T-helper 2 cell treated with Interferon-gamma antibody and Interleukin-4, amounts not matched to agents 100 ng/mL and 5 ng/mL, for 36 hours (primary cell): ENCODE data around the gene ODC1. TPM values are rescaled to one million over a fixed set of nuclear protein-coding genes. Genes with fewer than 3 reads are reported as not detected.

ENCODE experiments used
- intact Hi-C: fragments of 100-400 bp; cut with micrococcal nuclease; formaldehyde crosslinking; loops from one replicate; pipeline ENCODE4 v1.15.1; 2023
- total RNA-seq: library from RNA; stranded (reverse); gene quantifications from 2 replicates; pipeline ENCODE4 v1.2.3, GENCODE V29; 2022

ODC1 gene
- total RNA-seq, 1 donor from 2014 or later = 64.7 TPM

GRCh38 chr2:10435820-10436204, 12.3 kb downstream of the ODC1 start:
- intact Hi-C loops = loop anchor here (1.0 kb wide), 2 partner anchors 312 to 364 kb away; no protein-coding TSS in a partner anchor

GRCh38 chr2:10434886-10435819, 13.0 kb downstream of the ODC1 start:
- intact Hi-C loops = loop anchor here (1.0 kb wide), 2 partner anchors 311 to 363 kb away; no protein-coding TSS in a partner anchor

- intact Hi-C loops = loop anchor here (2.0 kb wide), 2 partner anchors 25 to 163 kb away; no protein-coding TSS in a partner anchor
Observed at GRCh38 chr2:10433947-10434885, 13.9 kb downstream of the ODC1 start.

GRCh38 chr2:10433264-10433946, 14.7 kb downstream of the ODC1 start:
- intact Hi-C loops = loop anchor here (2.0 kb wide), 2 partner anchors 25 to 163 kb away; no protein-coding TSS in a partner anchor

- intact Hi-C loops = loop anchor here (2.0 kb wide), 2 partner anchors 24 to 162 kb away; no protein-coding TSS in a partner anchor
Observed at GRCh38 chr2:10432311-10433181, 15.6 kb downstream of the ODC1 start.

GRCh38 chr2:10431797-10432196, 16.3 kb downstream of the ODC1 start:
- intact Hi-C loops = loop anchor here (2.0 kb wide), 2 partner anchors 23 to 161 kb away; no protein-coding TSS in a partner anchor

GRCh38 chr2:10430886-10431622, 17.1 kb downstream of the ODC1 start:
- intact Hi-C loops = no loop called here

- intact Hi-C loops = no loop called here
Observed at GRCh38 chr2:10428924-10429323, 19.2 kb downstream of the ODC1 start.

GRCh38 chr2:10428355-10428754, 19.8 kb downstream of the ODC1 start:
- intact Hi-C loops = no loop called here

- intact Hi-C loops = no loop called here
Observed at GRCh38 chr2:10427618-10427949, 20.5 kb downstream of the ODC1 start.

- intact Hi-C loops = no loop called here
Observed at GRCh38 chr2:10426726-10427617, 21.2 kb downstream of the ODC1 start.

GRCh38 chr2:10425699-10426098, 22.4 kb downstream of the ODC1 start:
- intact Hi-C loops = no loop called here

- intact Hi-C loops = no loop called here
Observed at GRCh38 chr2:10424916-10425505, 23.1 kb downstream of the ODC1 start.

GRCh38 chr2:10424051-10424450, 24.1 kb downstream of the ODC1 start:
- intact Hi-C loops = no loop called here

GRCh38 chr2:10423400-10423774, 24.7 kb downstream of the ODC1 start:
- intact Hi-C loops = no loop called here

GRCh38 chr2:10422732-10423399, 25.3 kb downstream of the ODC1 start:
- intact Hi-C loops = no loop called here

- intact Hi-C loops = no loop called here
Observed at GRCh38 chr2:10422251-10422650, 25.9 kb downstream of the ODC1 start.
